Ovary (tissue), 9 donors: ENCODE data around the gene CREBZF. TPM values are rescaled to one million over a fixed set of nuclear protein-coding genes. Genes with fewer than 3 reads are reported as not detected.

Experiments
- DNase-seq, 5 donors: peaks; one replicate each; pipeline ENCODE4 v3.0.0-alpha.2; 2019 to 2020
- H3K27ac ChIP-seq, 2 donors: fragments of 200-600 bp; one replicate each; pipeline versions ENCODE4 v1.5.1 to v1.8.0; 2019 to 2022
- H3K27me3 ChIP-seq: fragments of 200-600 bp; one replicate; pipeline ENCODE4 v1.8.0; 2022
- H3K36me3 ChIP-seq: fragments of 200-600 bp; sonication (generic); one replicate; pipeline ENCODE4 v1.5.1; 2019
- H3K4me1 ChIP-seq: one replicate; pipeline ENCODE4 v1.8.1; 2013; ENCODE audit warnings: mild to moderate bottlenecking, moderate library complexity; ENCODE audit not compliant: insufficient read depth
- H3K4me3 ChIP-seq: fragments of 200-600 bp; sonication (generic); one replicate; pipeline ENCODE4 v1.5.1; 2017
- H3K9me3 ChIP-seq, 2 donors: fragments of 200-600 bp in 1 of 2; sonication (generic) in 1 of 2; one replicate each; pipeline versions ENCODE4 v1.5.1 to v1.8.1; 2013 to 2019; ENCODE audit warnings: mild to moderate bottlenecking in 1 of 2, moderate library complexity in 1 of 2
- CTCF ChIP-seq, 3 donors: fragments of 450-650 bp in 2 of 3; fragments of 200-600 bp in 1 of 3; IDR thresholded peaks; one replicate each; pipeline versions ENCODE4 v1.5.1 to v1.8.0; 2016 to 2022; ENCODE audit warnings: antibody characterized with exemption in 3 of 3, mild to moderate bottlenecking in 1 of 3
- EP300 ChIP-seq: sonication (generic); formaldehyde crosslinking; IDR thresholded peaks from one replicate; pipeline ENCODE4 v1.6.1; 2017; ENCODE audit warnings: antibody characterized with exemption
- POLR2A ChIP-seq: fragments of 450-650 bp; IDR thresholded peaks from one replicate; pipeline ENCODE4 v1.6.1; 2017; ENCODE audit warnings: antibody characterized with exemption, mild to moderate bottlenecking, moderate library complexity
- WGBS, 3 donors: extraction: QIAGEN DNeasy Blood & Tissue Kit in 1 of 3; methylation state at CpG; one replicate each; pipeline versions ENCODE4 v1.1.5 to v1.1.7; 2013 to 2017; 5-methylcytosine and 5-hydroxymethylcytosine counted together
- intact Hi-C, 4 donors: fragments of 100-400 bp; cut with DNase I; formaldehyde crosslinking; loops; one replicate each; pipeline versions ENCODE4 v1.11.0 to v1.15.1; 2022 to 2023
- polyA plus RNA-seq, 2 donors: library from polyadenylated mRNA; stranded (reverse); fragments of 200-250 nt in 1 of 2; fragments of 350-450 nt in 1 of 2; fragmentation: Illumina TruSeq in 1 of 2; extraction: RNeasy Lipid Tissue Mini Kit (QIAGEN cat#74804) in 1 of 2; gene quantifications; one replicate each; pipeline ENCODE4 v1.2.3, GENCODE V29; 2013 to 2014
- total RNA-seq, 7 donors: library from RNA; depleted of rRNA in 2 of 7; stranded (reverse); fragments of >200 nt in 2 of 7; fragmentation: NEBNext Ultra II Directional in 3 of 7; extraction: Animal tissue kit (Norgen Biotek cat#: 25700) in 3 of 7; gene quantifications; one replicate each; pipeline versions ENCODE4 v1.1.0 to v1.2.4, GENCODE V29; 2016 to 2023
- donor health status: DM: no; HTN: no; CAD: no; lungs with moderate emphysema.
- donor health status: DM: no; HTN: no; CAD: no.
- donor health status: Bipolar disorder and iron deficiency.
- donor health status: DM: yes; HTN: yes; CAD: no.
- donor health status: DM: no; HTN: no; CAD: no.
- donor health status: DM: yes; HTN: yes; CAD: no.

The CREBZF gene
- total and polyA plus RNA-seq, 9 donors, result 36.4 to 80.8 (median 53.6) TPM

- H3K4me3 ChIP-seq, result no peak overlapping the region
- TF ChIP-seq POLR2A, result no peak
- TF ChIP-seq EP300, result no peak
- TF ChIP-seq CTCF (IDR thresholded peaks at IDR 0.05), result no peak
- H3K4me1 ChIP-seq, result no peaks in the 10 kb centered on the region
- 90 to 92% (median 91%) methylated on average over 5 of the region's 5 CpGs for WGBS, 3 donors
- no peaks in the 10 kb centered on the region for H3K9me3 ChIP-seq
- intact Hi-C loops, result no loop called here
- H3K36me3 ChIP-seq, result no peaks in the 10 kb centered on the region
- no peaks in the 10 kb centered on the region for H3K27me3 ChIP-seq
- H3K27ac ChIP-seq, result no peak overlapping the region
- no peak for DNase-seq
Observed at GRCh38 chr11:85709941-85710702, 45.2 kb upstream of the CREBZF start.

GRCh38 chr11:85705800-85706199 lies 40.9 kb upstream of the CREBZF start:
- no peak overlapping the region for H3K4me3 ChIP-seq
- no peak for DNase-seq
- no peaks in the 10 kb centered on the region for H3K27me3 ChIP-seq
- no peaks in the 10 kb centered on the region for H3K4me1 ChIP-seq
- no peaks in the 10 kb centered on the region for H3K9me3 ChIP-seq
- intact Hi-C loops, result no loop called here
- no peaks in the 10 kb centered on the region for H3K36me3 ChIP-seq
- TF ChIP-seq CTCF (IDR thresholded peaks at IDR 0.05) (no peak), EP300 (no peak), POLR2A (no peak)
- H3K27ac ChIP-seq, result no peak overlapping the region

- no peaks in the 10 kb centered on the region for H3K36me3 ChIP-seq
- H3K9me3 ChIP-seq, result no peaks in the 10 kb centered on the region
- 93 to 96% (median 94%) methylated on average over 3 of the region's 3 CpGs for WGBS, 3 donors
- intact Hi-C loops, result no loop called here
- no peak for DNase-seq
- no peaks in the 10 kb centered on the region for H3K4me1 ChIP-seq
- no peak overlapping the region for H3K27ac ChIP-seq
- H3K4me3 ChIP-seq, result no peak overlapping the region
- no peak for TF ChIP-seq POLR2A
- TF ChIP-seq EP300, result no peak
- TF ChIP-seq CTCF (IDR thresholded peaks at IDR 0.05), result no peak
- no peaks in the 10 kb centered on the region for H3K27me3 ChIP-seq
Observed at GRCh38 chr11:85704967-85705366, 40.0 kb upstream of the CREBZF start.

GRCh38 chr11:85699957-85700741 lies 35.2 kb upstream of the CREBZF start:
- no peak for DNase-seq
- WGBS, 3 donors, result 89 to 93% (median 90%) methylated on average over 2 of the region's 2 CpGs
- no peaks in the 10 kb centered on the region for H3K9me3 ChIP-seq
- no peak overlapping the region for H3K4me3 ChIP-seq
- no peak for TF ChIP-seq CTCF (IDR thresholded peaks at IDR 0.05)
- no peak for TF ChIP-seq POLR2A
- TF ChIP-seq EP300, result no peak
- H3K27ac ChIP-seq, result no peak overlapping the region
- no peaks in the 10 kb centered on the region for H3K27me3 ChIP-seq
- H3K36me3 ChIP-seq, result no peaks in the 10 kb centered on the region
- intact Hi-C loops, result loop anchor here in 2 of 4 donors (10.0 kb wide), 1 partner anchor 115 kb away; the partner anchor contains the start of gene SYTL2 (in 2 of the 2)
- no peaks in the 10 kb centered on the region for H3K4me1 ChIP-seq
